Kidney epithelial cell (primary cell): ENCODE results near the gene RNF130. TPM values are rescaled to one million over a fixed set of nuclear protein-coding genes. Genes with fewer than 3 reads are reported as not detected.
A peak's percentile ranks its signal among the peaks of the same experiment; 100 is the strongest.

Experiments used
- DNase-seq: peaks from one replicate; pipeline ENCODE4 v3.0.0-alpha.2; 2010; ENCODE audit warnings: low read depth
- H3K27me3 ChIP-seq: 2 replicates; pipeline ENCODE4 v1.6.0; 2011; ENCODE audit warnings: low read length; ENCODE audit not compliant: control insufficient read depth, insufficient read depth
- H3K36me3 ChIP-seq: 2 replicates; pipeline ENCODE4 v1.5.1; 2011; ENCODE audit warnings: low read length; ENCODE audit not compliant: control insufficient read depth, insufficient read depth
- H3K4me3 ChIP-seq: 2 replicates; pipeline ENCODE4 v1.5.1; 2011; ENCODE audit warnings: low read depth, mild to moderate bottlenecking, control low read depth, low read length
- CTCF ChIP-seq: IDR thresholded peaks from 2 replicates; pipeline ENCODE4 v1.5.1; 2011; ENCODE audit warnings: mild to moderate bottlenecking, moderate library complexity, low read length, control low read depth, inconsistent platforms; ENCODE audit not compliant: insufficient read depth, poor library complexity, severe bottlenecking
- total RNA-seq: library from RNA; depleted of rRNA; stranded (reverse); fragments of >200 nt; gene quantifications from 2 replicates; pipeline ENCODE4 v1.2.3, GENCODE V29; 2015

The RNF130 gene
- total RNA-seq, 1 donor from 2014 or later, result 42.0 TPM

GRCh38 chr5:179906795-179907555, 164.6 kb downstream of the RNF130 start:
- Histone ChIP-seq H3K36me3 (peaks cover 6% of the 10 kb centered on the region), H3K4me3 (peak overlapping the region; percentile 62), H3K27me3 (no peaks in the 10 kb centered on the region)
- no peak for DNase-seq
- TF ChIP-seq CTCF, result no peak

DNA sequence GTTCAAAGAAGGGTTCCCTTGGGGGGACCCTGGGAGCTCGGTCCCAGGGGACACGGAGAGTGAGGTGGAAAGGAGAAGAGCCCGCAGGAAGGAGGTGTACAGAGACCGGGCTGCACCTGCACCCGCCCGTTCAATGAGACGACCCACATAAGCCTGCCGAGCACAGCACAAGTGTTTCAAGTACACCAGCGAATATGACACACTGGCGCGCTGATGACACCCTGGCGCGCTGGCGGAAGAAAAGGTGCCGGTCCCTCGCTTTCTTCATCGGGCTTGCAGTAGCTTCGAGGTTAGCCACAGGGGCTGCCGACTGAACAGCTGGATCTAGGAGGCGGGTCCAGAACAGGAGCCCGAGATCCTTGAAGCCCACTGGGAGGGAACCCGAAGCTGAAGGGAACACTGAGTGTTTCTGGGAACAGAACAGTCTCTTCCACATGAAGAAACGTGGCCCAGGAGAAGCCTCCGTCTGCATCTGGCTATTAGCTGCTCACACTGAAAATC, 165.2 kb downstream of the RNF130 start:
- no peak for DNase-seq
- Histone ChIP-seq H3K36me3 (peaks cover 6% of the 10 kb centered on the region), H3K27me3 (no peaks in the 10 kb centered on the region), H3K4me3 (peak overlapping the region; percentile 62)
- TF ChIP-seq CTCF, result no peak

DNA sequence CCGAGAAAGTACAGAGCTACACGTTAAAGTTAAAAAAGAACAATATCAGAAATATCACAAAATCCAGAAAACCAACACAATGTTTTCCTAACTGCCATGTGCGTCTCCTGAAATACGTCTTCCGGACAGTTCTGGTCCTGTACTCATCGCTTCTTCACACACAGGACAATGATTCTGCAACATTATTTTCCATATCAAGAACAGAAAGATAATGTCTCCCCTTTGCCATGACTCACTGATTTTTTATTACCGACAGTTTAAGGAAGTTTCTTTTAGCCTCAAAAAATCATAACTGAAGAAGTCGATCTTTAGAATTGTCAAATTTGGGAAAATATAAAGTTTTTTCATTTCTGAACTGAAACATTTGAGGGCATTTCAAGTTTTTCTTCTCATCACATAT, 166.4 kb downstream of the RNF130 start:
- no peak for TF ChIP-seq CTCF
- peaks cover 7% of the 10 kb centered on the region for H3K36me3 ChIP-seq
- no peaks in the 10 kb centered on the region for H3K27me3 ChIP-seq
- H3K4me3 ChIP-seq, result no peak overlapping the region
- no peak for DNase-seq

Other genes starting within 250 kb of the RNF130 start
- 18.7 and 25.7 TPM in 2 replicates for gene MRNIP, start 212.9 kb downstream of the RNF130 start, total RNA-seq
- 79.6 and 86.3 TPM in 2 replicates for gene TBC1D9B, start 163.9 kb downstream of the RNF130 start, total RNA-seq
- 0.13 TPM in 1 of 2 replicates, not detected in the other for gene RASGEF1C, start 137.5 kb upstream of the RNF130 start, total RNA-seq
- 22.5 and 25.1 TPM in 2 replicates for gene MAPK9, start 220.3 kb upstream of the RNF130 start, total RNA-seq